Caki2 (cell line): ENCODE results near the gene THSD8. TPM values are rescaled to one million over a fixed set of nuclear protein-coding genes. Genes with fewer than 3 reads are reported as not detected.
"Not testable (repeated sequence)": the region's sequence is repeated elsewhere in the genome, so short reads cannot be mapped to it uniquely, and the experiment has no call there.

Source experiments
- DNase-seq: peaks from one replicate; pipeline ENCODE4 v3.0.0-alpha.2; 2015; ENCODE audit warnings: low read depth
- in situ Hi-C: cut with HindIII; loops from 2 replicates; pipeline ENCODE4 v1.10.0; 2016; ENCODE audit warnings: low sequenced_read_pairs, low pct_unique_long_range_greater_than_20kb, mixed read lengths
- total RNA-seq: library from RNA; depleted of rRNA; stranded (reverse); fragments of >200 nt; shearing (Covaris generic); gene quantifications from 2 replicates; pipeline ENCODE4 v1.2.3, GENCODE V29; 2014; ENCODE audit warnings: low replicate concordance; rRNA removed

THSD8 gene
- total RNA-seq, 1 experiment from 2014 or later: not detected

DNA sequence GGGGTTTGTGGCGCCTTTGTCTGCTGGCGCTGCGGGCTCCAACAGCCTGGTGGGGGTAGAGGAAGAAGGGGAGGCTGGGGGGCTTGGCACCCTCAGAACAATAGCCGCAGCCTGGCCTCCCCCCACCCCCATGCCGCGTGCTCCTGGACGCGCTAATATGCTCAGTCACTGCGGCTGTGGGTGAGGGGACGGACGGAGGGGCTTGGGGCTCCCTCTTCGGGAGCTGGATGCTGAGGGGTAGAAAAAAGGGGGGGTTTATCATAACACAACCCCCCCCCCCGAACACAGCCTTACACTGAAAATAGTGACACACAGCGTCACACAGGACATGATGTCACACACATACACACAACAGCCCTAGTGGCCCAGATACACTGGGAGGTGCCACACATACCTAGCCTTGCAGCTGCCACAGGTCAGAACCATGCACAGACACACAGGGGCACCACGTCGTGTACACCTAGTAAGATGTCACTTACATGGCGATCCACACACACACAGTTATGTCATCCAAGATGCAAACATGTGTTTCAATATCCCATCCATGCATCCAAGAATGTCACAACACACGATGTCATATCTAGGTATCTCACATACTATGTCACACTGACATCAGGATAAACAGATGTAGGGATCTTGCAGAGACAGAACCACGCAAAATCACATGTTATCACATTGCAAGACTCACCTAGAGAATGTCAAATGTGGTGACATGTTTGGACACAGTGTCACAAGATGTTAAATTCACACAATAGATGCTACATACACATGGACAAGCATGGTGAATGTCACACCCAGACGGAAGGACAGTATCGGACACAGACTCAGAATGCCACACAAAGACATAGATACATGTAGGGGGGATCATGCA, 37.3 kb downstream of the THSD8 start:
- in situ Hi-C loops: no loop called here

DNA sequence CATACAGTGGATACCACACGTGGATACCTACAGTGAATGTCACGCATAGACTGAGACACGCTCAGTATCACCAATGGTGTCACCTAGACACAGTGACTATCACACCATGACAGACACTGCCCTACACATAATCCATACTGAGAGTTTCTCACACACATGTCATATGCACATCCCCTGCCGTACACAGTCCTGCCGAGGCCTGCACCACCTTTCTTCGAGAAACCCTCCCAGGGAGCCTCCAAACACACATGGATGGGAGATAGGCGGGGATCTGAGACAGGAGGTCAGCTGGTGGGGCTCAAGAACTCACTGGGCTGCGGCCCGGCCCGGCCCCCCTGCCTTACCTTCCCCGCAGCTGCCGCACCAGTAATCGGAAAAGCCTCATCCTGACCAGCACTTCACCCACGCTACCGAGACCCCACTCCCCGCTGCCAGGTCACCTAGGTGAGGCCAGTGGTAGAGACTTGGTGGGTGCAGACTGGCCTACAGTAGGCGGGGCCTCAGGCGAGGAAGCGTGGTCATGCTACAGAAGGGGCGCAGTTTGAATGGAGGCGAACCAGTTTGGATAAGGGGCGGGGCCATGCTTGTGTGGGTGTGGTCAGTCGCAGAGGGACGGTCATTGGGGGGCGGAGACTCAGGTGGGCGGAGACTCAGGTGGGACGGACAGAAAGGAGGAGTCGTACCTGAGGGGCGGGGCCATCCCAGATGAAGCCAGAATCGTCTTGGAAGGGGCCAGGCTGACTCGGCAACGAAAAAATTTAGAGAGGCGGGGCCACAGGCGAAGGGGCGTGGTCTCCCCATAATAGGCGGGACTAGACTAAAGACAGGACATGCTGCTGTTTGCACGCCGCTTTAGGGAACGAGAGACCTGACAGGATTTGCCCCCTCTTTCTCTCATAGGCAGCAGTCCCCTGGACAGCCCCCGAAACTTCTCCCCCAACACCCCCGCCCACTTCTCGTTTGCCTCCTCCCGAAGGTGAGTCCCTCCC, 38.5 kb downstream of the THSD8 start:
- peak; percentile 82 for DNase-seq
- in situ Hi-C loops: no loop called here

More for the DNA sequence above, 37.3 kb downstream of the THSD8 start:
- no peak for DNase-seq

DNA sequence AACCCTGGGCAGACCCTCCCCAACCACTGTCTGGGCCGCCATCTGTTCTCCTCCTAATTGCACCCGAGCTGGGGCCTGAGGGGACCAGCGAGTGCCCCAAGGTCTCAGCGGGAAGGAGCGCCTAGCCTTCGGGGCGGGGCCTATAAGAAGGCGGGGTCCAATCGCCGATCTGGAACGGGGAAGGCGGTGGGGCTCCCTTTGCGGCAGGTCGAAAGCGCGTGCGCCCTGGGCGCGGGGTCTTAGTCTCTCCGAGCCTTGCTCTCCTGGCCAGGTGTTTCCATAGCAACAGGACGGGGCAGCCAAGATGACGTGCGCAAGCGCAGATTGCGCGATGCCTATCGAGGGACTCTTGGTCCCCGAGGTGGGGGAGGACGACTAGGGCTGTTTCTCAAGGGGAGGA, 39.2 kb downstream of the THSD8 start:
- in situ Hi-C loops: no loop called here
- DNase-seq: no peak

DNA sequence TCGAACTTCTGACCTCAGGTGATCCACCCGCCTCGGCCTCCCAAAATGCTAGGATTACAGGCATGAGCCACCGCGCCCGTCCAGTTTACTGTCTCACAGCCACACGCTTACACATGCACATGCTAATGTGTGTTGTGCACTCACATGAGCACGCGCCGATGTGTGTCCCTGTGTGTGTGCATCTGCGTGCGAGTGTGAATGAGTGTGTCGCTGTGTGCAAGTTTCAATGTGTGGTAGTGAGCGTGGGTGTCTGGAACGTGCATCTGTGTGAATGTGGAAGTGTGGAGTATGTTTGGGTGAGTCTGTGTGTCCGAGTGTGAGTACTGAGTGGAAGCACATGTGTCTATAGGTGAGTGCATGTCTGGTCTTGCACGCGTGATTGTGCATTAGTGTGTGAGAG, 40.6 kb downstream of the THSD8 start:
- DNase-seq: no peak
- in situ Hi-C loops: no loop called here

DNA sequence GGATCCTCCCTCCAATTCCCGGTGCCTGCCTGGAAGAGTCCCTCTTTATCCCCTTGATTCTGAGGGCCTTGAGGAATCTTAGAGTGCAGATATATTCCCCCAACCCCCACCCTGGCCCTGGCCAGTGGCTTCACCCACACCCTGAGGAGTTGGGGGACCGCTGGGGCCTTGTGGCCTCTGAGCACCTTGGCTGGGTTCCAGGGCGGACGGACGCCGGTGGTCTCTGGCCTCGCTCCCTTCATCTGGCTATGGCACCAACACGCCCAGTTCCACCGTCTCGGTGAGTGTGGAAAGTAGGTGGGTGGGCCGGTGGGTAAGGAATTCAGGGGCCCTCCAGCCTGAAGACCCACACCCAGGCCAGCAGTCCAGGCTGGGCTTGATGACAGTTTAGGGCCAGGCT, 41.5 kb downstream of the THSD8 start:
- DNase-seq: no peak
- in situ Hi-C loops: no loop called here

DNA sequence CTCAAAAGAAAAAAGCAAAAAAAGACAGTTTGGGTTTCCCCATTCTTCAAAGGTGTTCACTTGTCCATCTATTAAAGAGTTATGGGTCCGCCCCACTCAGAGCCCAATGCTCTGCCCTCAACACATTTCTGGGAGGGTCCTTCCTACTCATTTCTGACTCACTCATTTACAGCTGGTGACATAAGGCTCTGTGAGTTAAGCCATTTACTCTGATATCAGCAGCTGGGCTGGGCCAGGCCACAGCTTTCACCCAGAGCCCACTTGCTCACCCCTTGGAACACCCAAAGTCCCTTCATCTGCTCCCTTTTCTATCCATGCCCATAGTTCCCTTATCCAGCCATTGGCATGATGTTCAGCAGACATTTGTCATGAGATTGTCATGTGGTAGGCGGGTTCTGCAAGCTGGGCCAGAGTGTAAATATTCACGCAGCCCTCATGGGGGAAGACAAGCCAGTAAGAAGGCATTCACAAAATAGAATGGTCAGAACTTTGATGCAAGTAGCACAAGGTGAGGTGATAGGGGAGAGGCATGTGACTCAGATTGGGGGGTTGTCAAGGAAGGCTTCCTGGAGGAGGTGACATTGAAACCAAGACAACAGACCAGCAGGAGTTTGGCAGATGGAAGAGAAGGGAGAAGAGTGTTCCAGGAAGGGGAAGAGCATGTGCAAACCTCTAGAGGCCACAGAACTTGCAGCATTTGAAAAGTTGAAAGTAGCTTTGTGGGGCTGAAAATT, 42.3 kb downstream of the THSD8 start:
- DNase-seq: no peak
- in situ Hi-C loops: no loop called here

DNA sequence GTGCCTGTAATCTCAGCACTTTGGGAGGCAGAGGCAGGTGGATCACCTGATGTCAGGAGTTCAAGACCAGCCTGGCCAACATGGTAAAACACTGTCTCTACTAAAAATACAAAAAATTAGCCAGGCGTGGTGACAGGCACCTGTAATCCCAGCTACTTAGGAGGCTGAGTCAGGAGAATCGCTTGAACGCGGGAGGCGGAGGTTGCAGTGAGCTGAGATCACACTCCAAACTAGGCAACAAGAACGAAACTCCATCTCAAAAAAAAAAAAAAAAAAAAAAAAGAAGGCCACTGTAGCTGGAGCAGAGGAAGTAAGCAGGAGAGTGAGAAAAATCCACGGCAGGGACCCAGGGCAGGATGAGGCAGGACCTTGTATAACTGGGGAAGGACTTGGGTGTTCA, 44.7 kb downstream of the THSD8 start:
- DNase-seq, in situ Hi-C loops: not testable (repeated sequence)

DNA sequence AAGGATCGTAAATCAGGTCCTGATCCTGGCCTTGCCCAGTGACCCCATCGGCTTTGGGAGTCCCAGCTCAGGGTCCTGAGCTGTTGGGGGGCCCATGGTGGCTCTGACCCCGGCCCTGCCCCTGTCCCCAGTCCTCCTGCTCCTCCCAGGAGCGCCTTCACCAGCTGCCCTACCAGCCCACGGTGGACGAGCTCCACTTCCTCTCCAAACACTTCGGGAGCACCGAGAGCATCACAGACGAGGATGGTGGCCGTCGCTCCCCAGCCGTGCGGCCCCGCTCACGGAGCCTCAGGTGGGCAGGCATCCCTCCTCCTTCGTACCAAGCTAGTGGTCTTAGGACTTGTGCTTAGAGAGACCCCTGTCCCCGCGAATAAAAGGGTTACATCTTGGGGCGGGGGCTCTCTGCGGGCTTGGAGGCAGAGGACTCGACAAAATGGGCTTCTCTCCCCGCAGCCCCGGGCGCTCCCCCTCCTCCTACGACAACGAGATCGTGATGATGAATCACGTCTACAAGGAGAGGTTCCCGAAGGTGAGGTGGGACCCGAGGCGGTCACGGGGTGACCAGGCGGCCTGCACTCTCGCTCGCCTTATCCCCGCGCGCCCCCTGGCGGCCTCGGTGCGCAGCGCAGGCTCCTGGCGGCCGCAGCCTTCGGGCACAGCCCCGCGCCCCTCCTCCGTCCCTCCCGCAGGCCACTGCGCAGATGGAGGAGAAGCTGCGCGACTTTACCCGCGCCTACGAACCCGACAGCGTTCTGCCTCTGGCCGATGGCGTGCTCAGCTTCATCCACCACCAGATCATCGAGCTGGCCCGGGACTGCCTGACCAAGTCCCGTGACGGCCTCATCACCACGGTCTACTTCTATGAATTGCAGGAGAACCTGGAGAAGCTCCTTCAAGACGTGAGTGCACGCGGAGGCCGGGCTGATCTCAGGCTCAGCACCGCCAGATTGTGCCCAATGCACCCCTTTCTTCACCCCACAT, 45.6 kb downstream of the THSD8 start:
- peak; percentile 91 for DNase-seq
- in situ Hi-C loops: no loop called here

Other genes starting within 250 kb of the THSD8 start
- 6.7 and 9.1 TPM in 2 replicates for gene ZNF490, start 191.3 kb upstream of the THSD8 start, total RNA-seq
- gene ZNF791, start 191.1 kb upstream of the THSD8 start, total RNA-seq: 5.5 and 9.8 TPM in 2 replicates
- 72.5 and 82.9 TPM in 2 replicates for gene MAN2B1, start 135.3 kb upstream of the THSD8 start, total RNA-seq
- gene WDR83, start 135.3 kb upstream of the THSD8 start, total RNA-seq: 20.6 and 22.6 TPM in 2 replicates
- gene DHPS, start 120.2 kb upstream of the THSD8 start, total RNA-seq: 93.6 and 111 TPM in 2 replicates
- gene GNG14, start 114.1 kb upstream of the THSD8 start, total RNA-seq: not detected in 2 replicates
- gene FBXW9, start 105.4 kb upstream of the THSD8 start, total RNA-seq: 43.4 and 44.8 TPM in 2 replicates
- gene TNPO2, start 78.1 kb upstream of the THSD8 start, total RNA-seq: 35.2 and 39.7 TPM in 2 replicates
- gene TRIR, start 67.4 kb upstream of the THSD8 start, total RNA-seq: 607 and 626 TPM in 2 replicates
- gene GET3, start 64.6 kb upstream of the THSD8 start, total RNA-seq: 210 and 211 TPM in 2 replicates
- not detected in 2 replicates for gene BEST2, start 50.3 kb upstream of the THSD8 start, total RNA-seq
- 17.8 and 18.1 TPM in 2 replicates for gene HOOK2, start 26.5 kb upstream of the THSD8 start, total RNA-seq
- gene JUNB, start 10.6 kb upstream of the THSD8 start, total RNA-seq: 63.3 and 74.5 TPM in 2 replicates
- not detected in 2 replicates for gene PRDX2, start 269 bp upstream of the THSD8 start, total RNA-seq
- 94.5 and 126 TPM in 2 replicates for gene RNASEH2A, start 4.5 kb downstream of the THSD8 start, total RNA-seq
- gene RTBDN, start 32.5 kb downstream of the THSD8 start, total RNA-seq: not detected in 2 replicates
- 1.8 and 20.8 TPM in 2 replicates for gene MAST1, start 36.4 kb downstream of the THSD8 start, total RNA-seq
- gene DNASE2, start 79.4 kb downstream of the THSD8 start, total RNA-seq: 68.6 and 83.9 TPM in 2 replicates
- 3.5 TPM in 1 of 2 replicates, not detected in the other for gene KLF1, start 85.1 kb downstream of the THSD8 start, total RNA-seq
- 38.0 and 66.1 TPM in 2 replicates for gene GCDH, start 89.1 kb downstream of the THSD8 start, total RNA-seq
- gene SYCE2, start 117.2 kb downstream of the THSD8 start, total RNA-seq: 4.0 TPM in 2 replicates
- gene FARSA, start 131.6 kb downstream of the THSD8 start, total RNA-seq: 100 and 120 TPM in 2 replicates
- gene CALR, start 136.5 kb downstream of the THSD8 start, total RNA-seq: 846 and 992 TPM in 2 replicates
- 211 and 217 TPM in 2 replicates for gene RAD23A, start 143.8 kb downstream of the THSD8 start, total RNA-seq
- 102 and 117 TPM in 2 replicates for gene GADD45GIP1, start 155.2 kb downstream of the THSD8 start, total RNA-seq
- gene DAND5, start 167.5 kb downstream of the THSD8 start, total RNA-seq: not detected in 2 replicates
- gene NFIX, start 193.4 kb downstream of the THSD8 start, total RNA-seq: 1.2 and 4.5 TPM in 2 replicates